Measurements from ENCODE around the gene SSRP1.

DNA sequence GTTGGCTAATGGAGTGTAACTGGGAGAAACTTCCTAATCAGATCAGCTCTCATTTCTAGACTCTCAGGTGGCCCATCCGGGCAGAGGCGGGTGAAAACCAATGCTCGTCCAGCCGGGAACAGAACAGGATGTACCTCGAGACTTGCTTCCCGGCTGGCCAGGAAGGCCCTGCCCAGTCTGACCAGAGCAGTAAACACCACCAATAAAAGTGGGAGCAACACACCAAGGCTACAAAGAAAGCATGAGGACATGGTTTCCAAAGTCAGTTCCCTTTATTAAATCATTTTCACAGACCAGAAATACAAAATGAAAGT, 10.0 kb downstream of the SSRP1 start:
- TF ChIP-seq EZH2 (IDR thresholded peaks at IDR 0.05; ENCODE audit: low read depth): no peak
- TF ChIP-seq, protein P1, sequence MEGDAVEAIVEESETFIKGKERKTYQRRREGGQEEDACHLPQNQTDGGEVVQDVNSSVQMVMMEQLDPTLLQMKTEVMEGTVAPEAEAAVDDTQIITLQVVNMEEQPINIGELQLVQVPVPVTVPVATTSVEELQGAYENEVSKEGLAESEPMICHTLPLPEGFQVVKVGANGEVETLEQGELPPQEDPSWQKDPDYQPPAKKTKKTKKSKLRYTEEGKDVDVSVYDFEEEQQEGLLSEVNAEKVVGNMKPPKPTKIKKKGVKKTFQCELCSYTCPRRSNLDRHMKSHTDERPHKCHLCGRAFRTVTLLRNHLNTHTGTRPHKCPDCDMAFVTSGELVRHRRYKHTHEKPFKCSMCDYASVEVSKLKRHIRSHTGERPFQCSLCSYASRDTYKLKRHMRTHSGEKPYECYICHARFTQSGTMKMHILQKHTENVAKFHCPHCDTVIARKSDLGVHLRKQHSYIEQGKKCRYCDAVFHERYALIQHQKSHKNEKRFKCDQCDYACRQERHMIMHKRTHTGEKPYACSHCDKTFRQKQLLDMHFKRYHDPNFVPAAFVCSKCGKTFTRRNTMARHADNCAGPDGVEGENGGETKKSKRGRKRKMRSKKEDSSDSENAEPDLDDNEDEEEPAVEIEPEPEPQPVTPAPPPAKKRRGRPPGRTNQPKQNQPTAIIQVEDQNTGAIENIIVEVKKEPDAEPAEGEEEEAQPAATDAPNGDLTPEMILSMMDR (conservative IDR thresholded peaks at IDR 0.05): no peak
